B cell (primary cell): Measurements from ENCODE around the gene NFASC. TPM values are rescaled to one million over a fixed set of nuclear protein-coding genes. Genes with fewer than 3 reads are reported as not detected.

Experiments
- ATAC-seq: fragments of 200-7000 bp; cut with Tn5 transposase; one replicate; pipeline ENCODE4 v1.10.0; 2021; ENCODE audit warnings: low read depth, mild to moderate bottlenecking, moderate number of reproducible peaks, moderate library complexity
- CTCF ChIA-PET: fragments of 350-600 bp; sonication (Branson Sonifier 250); formaldehyde crosslinking; loops from one replicate; lab custom pipeline; 2021; ENCODE audit warnings: antibody characterized with exemption, inconsistent platforms; lab: Charles Lee
- POLR2A ChIA-PET: fragments of 350-600 bp; sonication (Branson Sonifier 250); formaldehyde crosslinking; loops from one replicate; lab custom pipeline; 2021; ENCODE audit warnings: antibody characterized with exemption; lab: Charles Lee
- DNase-seq: peaks from one replicate; pipeline ENCODE4 v3.0.0; 2013
- H2AFZ ChIP-seq: 2 replicates; pipeline ENCODE4 v1.6.1; 2012; ENCODE audit warnings: mild to moderate bottlenecking, low read depth, low read length; ENCODE audit not compliant: insufficient read depth, poor library complexity, severe bottlenecking
- H3K27ac ChIP-seq, 2 donors: 1 replicate in 1 of 2; 2 replicates in 1 of 2; pipeline ENCODE4 v1.5.1; 2012 to 2013; ENCODE audit warnings: low read length in 2 of 2, mild to moderate bottlenecking in 2 of 2, moderate library complexity in 1 of 2
- H3K27me3 ChIP-seq, 4 experiments: fragments of 200-600 bp in 1 of 4; sonication (generic) in 1 of 4; replicated peaks in 1 of 4; 1 replicate in 2 of 4; 2 replicates in 2 of 4; pipeline versions ENCODE4 v1.6.1 to v1.7.0; 2013 to 2016; ENCODE audit warnings: low read length in 3 of 4, mild to moderate bottlenecking in 2 of 4, mixed read lengths in 1 of 4, moderate library complexity in 1 of 4; ENCODE audit not compliant: insufficient read depth in 4 of 4, control insufficient read depth in 3 of 4; ENCODE audit errors: control extremely low read depth in 1 of 4
- H3K36me3 ChIP-seq, 2 experiments: replicated peaks in 1 of 2; 1 replicate in 1 of 2; 2 replicates in 1 of 2; pipeline versions ENCODE4 v1.6.1 to v1.7.1; 2013; ENCODE audit warnings: low read length in 1 of 2; ENCODE audit not compliant: insufficient read depth in 2 of 2, control insufficient read depth in 1 of 2; ENCODE audit errors: control extremely low read depth in 1 of 2, extremely low read depth in 1 of 2
- H3K4me1 ChIP-seq, 2 donors: fragments of 200-600 bp in 1 of 2; sonication (generic) in 1 of 2; 1 replicate in 1 of 2; 2 replicates in 1 of 2; pipeline versions ENCODE4 v1.5.1 to v1.6.1; 2013 to 2017; ENCODE audit warnings: low read length in 2 of 2; ENCODE audit not compliant: control insufficient read depth in 2 of 2, insufficient read depth in 2 of 2
- H3K4me2 ChIP-seq: replicated peaks from 2 replicates; pipeline ENCODE3; 2012; ENCODE audit warnings: mild to moderate bottlenecking, low read depth, low read length; ENCODE audit not compliant: poor library complexity, severe bottlenecking
- H3K4me3 ChIP-seq, 5 experiments: fragments of 200-600 bp in 1 of 5; sonication (generic) in 1 of 5; 1 replicate in 3 of 5; 2 replicates in 2 of 5; pipeline versions ENCODE4 v1.5.1 to v1.7.0; 2011 to 2016; ENCODE audit warnings: low read length in 4 of 5, mild to moderate bottlenecking in 4 of 5, low read depth in 2 of 5, control low read depth in 1 of 5, moderate library complexity in 1 of 5; ENCODE audit not compliant: insufficient read depth in 1 of 5; ENCODE audit errors: control extremely low read depth in 1 of 5, extremely low read depth in 1 of 5
- H3K79me2 ChIP-seq: fragments of 200-600 bp; sonication (generic); one replicate; pipeline ENCODE4 v1.6.0; 2016; ENCODE audit warnings: low read length; ENCODE audit not compliant: control insufficient read depth, insufficient read depth
- H3K9ac ChIP-seq: fragments of 200-600 bp; sonication (generic); 2 replicates; pipeline ENCODE4 v1.6.1; 2017; ENCODE audit warnings: mild to moderate bottlenecking, low read length, moderate library complexity
- H3K9me3 ChIP-seq, 3 donors: one replicate each; pipeline versions ENCODE4 v1.6.1 to v1.7.1; 2013; ENCODE audit warnings: low read length in 2 of 3; ENCODE audit not compliant: control insufficient read depth in 2 of 3, insufficient read depth in 1 of 3; ENCODE audit errors: control extremely low read depth in 1 of 3
- H4K20me1 ChIP-seq: 2 replicates; pipeline ENCODE4 v1.6.0; 2012; ENCODE audit warnings: mild to moderate bottlenecking, low read length; ENCODE audit not compliant: insufficient read depth, control insufficient read depth, poor library complexity, severe bottlenecking
- H3K27ac Mint-ChIP-seq: one replicate; pipeline ENCODE4 v1.8.0; 2021; ENCODE audit warnings: mixed read lengths
- H3K27me3 Mint-ChIP-seq: one replicate; pipeline ENCODE4 v1.8.0; 2021; ENCODE audit warnings: mixed read lengths
- H3K4me1 Mint-ChIP-seq: one replicate; pipeline ENCODE4 v1.8.0; 2021; ENCODE audit warnings: mixed read lengths
- H3K4me3 Mint-ChIP-seq: one replicate; pipeline ENCODE4 v1.8.0; 2021; ENCODE audit warnings: mixed read lengths
- H3K9me3 Mint-ChIP-seq: one replicate; pipeline ENCODE4 v1.8.0; 2022; ENCODE audit warnings: mixed read lengths; ENCODE audit not compliant: insufficient read depth
- CTCF ChIP-seq: fragments of 200-600 bp; IDR thresholded peaks from one replicate; pipeline ENCODE4 v1.8.0; 2022; ENCODE audit warnings: antibody characterized with exemption, mild to moderate bottlenecking
- EZH2 ChIP-seq: IDR thresholded peaks from 2 replicates; pipeline ENCODE4 v1.6.1; 2012; ENCODE audit warnings: borderline replicate concordance, low read depth, mild to moderate bottlenecking, moderate library complexity, low read length; ENCODE audit not compliant: insufficient read depth, poor library complexity, severe bottlenecking
- WGBS: methylation state at CpG from one replicate; pipeline ENCODE4 v1.1.5; 2013; ENCODE audit warnings: missing lambda C conversion rate; ENCODE audit not compliant: insufficient coverage; 5-methylcytosine and 5-hydroxymethylcytosine counted together
- intact Hi-C: fragments of 100-400 bp; cut with micrococcal nuclease; formaldehyde crosslinking; loops from one replicate; pipeline ENCODE4 v1.10.0; 2022
- polyA plus RNA-seq: library from polyadenylated mRNA; depleted of rRNA; stranded (reverse); fragments of >200 nt; gene quantifications from 2 replicates; pipeline ENCODE4 v1.2.3, GENCODE V29; 2012
- total RNA-seq, 2 donors: library from RNA; stranded (reverse); fragments of 120-200 nt in 1 of 2; gene quantifications; 1 replicate in 1 of 2; 2 replicates in 1 of 2; pipeline versions ENCODE4 v1.2.3 to v1.2.4, GENCODE V29; 2013 to 2022

NFASC gene
- total and polyA plus RNA-seq, 2 donors (not counting 1 experiment from before 2014, with no cell fraction given) = 0.06 to 0.39 TPM

- Histone ChIP-seq H3K4me3 (no peak overlapping the region), H3K9me3 (no peaks in the 10 kb centered on the region), H3K4me2 (no peak overlapping the region), H2AFZ (no peak overlapping the region), H4K20me1 (no peaks in the 10 kb centered on the region), H3K27me3 (no peaks in the 10 kb centered on the region), H3K36me3 (no peaks in the 10 kb centered on the region), H3K4me1 (peaks cover 0 to 6% of the 10 kb centered on the region in 2 donors), H3K9ac (no peak overlapping the region), H3K27ac (no peak overlapping the region), H3K79me2 (no peaks in the 10 kb centered on the region)
- CTCF ChIA-PET = interaction anchor here (0.8 to 4.0 kb wide), 20 partner anchors 8 to 463 kb away, joined by 3 to 94 read pairs (median 6); no protein-coding TSS in a partner anchor
- DNase-seq = no peak
- no peak for ATAC-seq
- no peak for TF ChIP-seq CTCF
- no peak for TF ChIP-seq EZH2
- POLR2A ChIA-PET = no interaction called here
- no peaks in the 10 kb centered on the region for H3K4me1 Mint-ChIP-seq
- no peaks in the 10 kb centered on the region for H3K9me3 Mint-ChIP-seq
- WGBS = 90% methylated on average over 5 of the region's 10 CpGs
- intact Hi-C loops = loop anchor here (1.0 kb wide), 1 partner anchor 71 kb away; no protein-coding TSS in a partner anchor
- no peak overlapping the region for H3K4me3 Mint-ChIP-seq
- no peak overlapping the region for H3K27ac Mint-ChIP-seq
- no peaks in the 10 kb centered on the region for H3K27me3 Mint-ChIP-seq
Measured at GRCh38 chr1:205060746-205061145, 190.1 kb downstream of the NFASC start.

GRCh38 chr1:205061227-205061626 lies 190.6 kb downstream of the NFASC start:
- peaks cover 0 to 6% of the 10 kb centered on the region in 2 donors for H3K4me1 ChIP-seq
- intact Hi-C loops = loop anchor here (1.0 kb wide), 1 partner anchor 72 kb away; no protein-coding TSS in a partner anchor
- no peaks in the 10 kb centered on the region for H3K4me1 Mint-ChIP-seq
- WGBS = 93% methylated on average over 12 of the region's 14 CpGs
- ChIA-PET CTCF (interaction anchor here (0.7 to 4.0 kb wide), 39 partner anchors 8 to 755 kb away, joined by 3 to 94 read pairs (median 5); partner anchors contain the start of gene TMCC2), POLR2A (no interaction called here)
- H3K79me2 ChIP-seq = no peaks in the 10 kb centered on the region
- H3K36me3 ChIP-seq = no peaks in the 10 kb centered on the region
- H3K9me3 ChIP-seq = no peaks in the 10 kb centered on the region
- no peak overlapping the region for H3K27ac ChIP-seq
- no peak overlapping the region for H2AFZ ChIP-seq
- TF ChIP-seq CTCF = no peak
- TF ChIP-seq EZH2 = no peak
- no peaks in the 10 kb centered on the region for H3K27me3 Mint-ChIP-seq
- DNase-seq (no peak), ATAC-seq (no peak)
- no peak overlapping the region for H3K27ac Mint-ChIP-seq
- H3K9me3 Mint-ChIP-seq = no peaks in the 10 kb centered on the region
- no peak overlapping the region for H3K4me3 ChIP-seq
- no peaks in the 10 kb centered on the region for H4K20me1 ChIP-seq
- no peaks in the 10 kb centered on the region for H3K27me3 ChIP-seq
- H3K9ac ChIP-seq = no peak overlapping the region
- H3K4me3 Mint-ChIP-seq = no peak overlapping the region
- H3K4me2 ChIP-seq = no peak overlapping the region
